NCI-H345 (cell line): ENCODE results near the gene KRT27.

Experiments
- DNase-seq: peaks from one replicate; lab custom pipeline; 2025; lab: John Stamatoyannopoulos, UW

Gene KRT27

GRCh38 chr17:40809721-40810421, 27.5 kb upstream of the KRT27 start:
- no peak for DNase-seq

GRCh38 chr17:40806131-40806530, 23.8 kb upstream of the KRT27 start:
- no peak for DNase-seq

DNA sequence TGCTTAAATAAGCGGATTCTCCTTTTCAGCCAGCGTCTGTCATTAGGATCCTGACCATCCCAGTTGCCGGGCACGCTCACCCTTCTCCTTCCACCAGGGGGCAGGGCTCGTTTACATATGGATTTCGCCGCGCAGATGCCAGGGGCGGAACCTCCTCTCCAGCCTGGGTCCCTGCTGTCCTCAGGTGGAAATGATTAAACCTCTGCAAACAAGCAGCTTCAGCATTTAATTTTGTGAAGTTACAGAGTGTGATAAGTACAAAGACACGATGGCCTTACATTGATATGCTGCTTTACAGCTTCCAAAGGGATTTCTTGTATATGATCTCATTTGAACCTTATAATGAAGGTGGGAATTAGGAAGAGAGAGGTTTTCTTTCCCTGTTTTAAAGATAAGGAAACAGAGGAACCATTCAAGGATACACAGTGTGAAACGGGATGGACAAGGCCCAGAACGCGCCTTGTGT, 21.3 kb upstream of the KRT27 start:
- peak; percentile 84 for DNase-seq

GRCh38 chr17:40801157-40801556, 18.8 kb upstream of the KRT27 start:
- no peak for DNase-seq

DNA sequence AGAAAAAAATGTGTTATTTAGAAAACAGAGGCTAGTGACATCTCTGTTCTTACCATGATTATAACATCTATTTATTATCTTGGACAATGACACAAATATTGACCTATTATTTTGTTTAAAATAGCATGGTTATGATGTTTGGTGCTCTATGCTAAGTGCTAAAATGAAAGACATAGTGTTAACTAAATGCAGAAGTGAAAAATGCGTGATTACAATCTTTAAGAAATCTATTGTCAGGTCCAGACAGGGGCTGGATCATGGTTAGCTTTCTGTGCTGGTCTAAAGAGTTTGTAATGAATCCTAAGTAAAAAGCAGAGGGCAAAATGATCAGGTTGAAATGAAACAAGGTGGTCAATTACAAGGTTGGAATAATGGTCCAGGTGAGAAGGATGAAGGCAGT, 18.0 kb upstream of the KRT27 start:
- DNase-seq, result no peak

DNA sequence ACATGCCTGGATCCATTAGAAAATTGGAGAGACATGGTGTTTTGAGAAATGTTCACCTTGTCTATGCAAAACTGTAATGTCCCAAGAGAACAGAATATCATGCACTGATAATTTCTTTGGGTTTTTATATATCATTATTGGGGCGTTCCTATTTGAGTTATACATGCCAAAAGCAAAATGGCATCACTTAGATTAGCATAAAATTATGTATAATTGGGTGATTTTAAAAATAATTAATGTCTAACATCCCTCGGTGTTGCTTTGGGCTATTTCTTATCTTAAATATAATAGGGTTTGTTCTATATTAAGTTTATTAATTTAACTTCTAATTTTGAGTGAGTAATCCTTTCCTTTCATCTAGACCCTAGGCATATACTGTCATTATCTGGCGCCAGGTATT, 17.5 kb upstream of the KRT27 start, which contains the start of gene KRT28:
Gene KRT28 (minus strand): TSS at position 101 of the 400 bp plus-strand sequence. CDS start 66 bp downstream, at position 35.
- no peak for DNase-seq

GRCh38 chr17:40796846-40797245, 14.5 kb upstream of the KRT27 start:
- DNase-seq, result no peak

DNA sequence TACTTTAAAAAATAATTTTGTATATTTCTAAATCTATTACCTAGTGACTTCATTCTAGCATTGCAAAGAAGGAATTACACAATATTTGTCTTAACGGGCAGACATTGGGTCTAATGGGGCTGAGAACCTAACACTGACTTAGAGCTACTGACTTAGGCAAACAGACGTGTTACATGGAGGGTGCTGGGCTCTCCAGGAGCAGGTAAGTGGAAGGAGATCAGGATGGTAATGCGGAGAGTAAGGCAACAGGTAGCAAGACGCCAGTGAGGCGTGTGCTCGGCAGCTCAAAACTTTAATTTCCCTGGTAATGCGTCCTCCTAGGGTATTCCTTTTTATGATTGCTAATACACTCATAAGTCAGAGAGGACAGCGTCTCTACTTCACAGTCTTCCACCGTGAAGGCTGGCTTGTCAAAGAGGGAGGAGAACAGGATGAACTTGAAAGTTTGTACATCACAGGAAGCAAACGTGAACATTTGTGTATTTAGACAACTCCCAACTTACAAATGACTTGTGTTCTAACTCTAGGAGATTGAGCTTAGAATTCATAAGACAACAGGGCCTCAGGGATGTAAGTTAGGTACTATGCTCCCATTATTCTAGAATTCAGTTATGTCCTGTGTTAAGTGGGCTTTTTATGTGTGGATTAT, 12.8 kb upstream of the KRT27 start:
- no peak for DNase-seq

GRCh38 chr17:40794466-40794865, 12.1 kb upstream of the KRT27 start:
- no peak for DNase-seq

GRCh38 chr17:40793832-40794231, 11.5 kb upstream of the KRT27 start:
- no peak for DNase-seq

DNA sequence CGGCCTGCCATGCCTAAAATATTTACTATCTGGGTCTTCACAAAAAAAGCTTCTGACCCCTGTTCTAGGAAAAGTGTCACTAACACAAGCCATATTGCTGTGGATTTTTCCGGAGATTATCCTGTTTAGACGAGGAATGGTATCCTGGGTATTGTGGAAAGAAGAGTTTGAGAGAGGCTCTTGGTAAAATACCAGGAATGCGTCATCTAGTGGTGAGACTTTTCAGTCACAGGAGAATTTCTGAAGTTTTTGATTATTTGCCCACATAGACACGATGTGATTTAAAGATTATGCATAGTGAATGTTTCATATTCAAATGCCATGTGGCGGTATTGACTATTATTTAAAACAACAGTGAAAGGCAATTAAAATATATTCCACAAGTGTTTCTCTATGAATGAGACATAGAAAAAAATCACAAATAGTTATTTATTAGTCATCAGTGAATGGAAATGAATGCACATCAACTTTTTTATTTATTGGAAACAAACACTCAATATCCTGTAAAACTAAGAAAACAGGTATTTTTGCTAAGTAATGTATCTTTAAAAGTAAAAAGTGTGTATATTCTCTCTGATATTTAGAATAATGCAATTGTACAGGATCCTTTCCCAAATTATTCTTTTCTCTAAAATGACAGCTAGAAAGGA, 9.6 kb upstream of the KRT27 start:
- DNase-seq, result no peak

DNA sequence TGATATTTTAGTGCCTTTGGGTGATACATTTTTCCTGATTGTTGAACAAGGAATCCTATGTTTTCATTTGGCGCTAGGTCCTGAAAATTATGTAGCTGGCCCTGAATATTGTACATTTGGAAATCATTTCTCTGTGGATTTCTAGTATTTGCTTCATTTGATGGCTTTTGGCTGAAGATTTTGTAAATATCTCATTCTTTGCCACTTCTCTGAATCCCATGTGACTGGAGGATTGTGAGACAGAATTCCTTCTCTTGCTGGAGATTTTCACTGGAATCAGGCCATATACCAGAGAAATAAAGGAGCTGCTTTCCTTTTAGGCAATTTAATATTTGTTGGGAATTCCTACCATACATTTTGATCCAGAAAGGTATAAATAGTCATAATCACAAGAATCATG, 8.8 kb upstream of the KRT27 start:
- DNase-seq, result no peak

DNA sequence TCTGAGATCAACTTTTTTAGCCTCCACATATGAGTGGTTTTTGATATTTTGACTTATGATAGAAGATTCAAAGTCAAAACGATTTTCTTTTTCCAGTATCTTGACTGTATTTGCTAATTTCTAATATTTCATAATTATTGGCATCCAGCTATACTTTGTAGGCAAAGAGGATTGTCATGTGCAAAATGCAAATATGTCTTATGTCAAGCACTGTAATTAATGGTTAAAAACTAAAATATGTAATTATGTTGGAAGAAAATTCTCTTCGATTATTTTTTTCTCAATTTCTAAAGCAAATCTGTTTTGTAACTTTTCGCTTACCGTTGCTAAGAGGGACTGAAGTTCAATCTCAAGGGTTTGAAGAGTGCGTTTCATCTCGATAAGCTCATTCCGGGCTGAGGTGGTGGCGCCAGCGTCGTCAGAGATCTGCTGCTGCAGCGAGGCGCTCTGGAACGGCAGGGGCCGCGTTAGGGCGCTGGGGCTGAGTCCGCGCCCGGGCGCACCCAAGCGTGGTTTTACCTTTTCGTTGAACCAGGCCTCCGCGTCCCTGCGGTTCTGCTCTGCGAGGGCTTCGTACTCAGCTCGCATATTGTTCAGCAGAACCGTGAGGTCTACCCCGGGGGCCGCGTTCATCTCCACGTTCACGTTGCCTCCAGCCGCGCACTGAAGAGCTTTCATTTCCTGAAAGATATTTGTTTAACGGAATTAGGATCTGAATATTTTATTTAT, 3.0 kb downstream of the KRT27 start:
- DNase-seq, result peak; percentile 7

GRCh38 chr17:40778461-40778860, 3.9 kb downstream of the KRT27 start:
- no peak for DNase-seq

DNA sequence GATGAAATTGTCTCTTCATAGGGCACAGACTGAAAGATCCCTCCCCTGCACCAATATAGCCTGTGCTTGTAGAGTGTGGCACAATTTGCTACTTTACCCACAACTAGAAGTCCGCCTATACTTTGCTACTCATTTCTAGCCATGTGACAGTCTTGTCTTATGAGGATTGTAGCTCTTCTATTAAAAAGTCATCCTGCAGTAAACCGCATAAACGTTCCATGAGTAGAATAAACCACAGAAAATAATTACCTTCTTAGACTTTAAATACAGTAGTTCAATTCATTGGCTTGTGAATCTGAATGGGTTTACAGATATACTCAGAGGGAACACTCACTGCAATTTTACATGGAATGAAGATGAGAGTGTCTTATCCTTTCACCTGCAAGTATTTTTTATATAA, 4.4 kb downstream of the KRT27 start:
- no peak for DNase-seq

GRCh38 chr17:40777459-40777858, 4.9 kb downstream of the KRT27 start:
- peak; percentile 22 for DNase-seq

DNA sequence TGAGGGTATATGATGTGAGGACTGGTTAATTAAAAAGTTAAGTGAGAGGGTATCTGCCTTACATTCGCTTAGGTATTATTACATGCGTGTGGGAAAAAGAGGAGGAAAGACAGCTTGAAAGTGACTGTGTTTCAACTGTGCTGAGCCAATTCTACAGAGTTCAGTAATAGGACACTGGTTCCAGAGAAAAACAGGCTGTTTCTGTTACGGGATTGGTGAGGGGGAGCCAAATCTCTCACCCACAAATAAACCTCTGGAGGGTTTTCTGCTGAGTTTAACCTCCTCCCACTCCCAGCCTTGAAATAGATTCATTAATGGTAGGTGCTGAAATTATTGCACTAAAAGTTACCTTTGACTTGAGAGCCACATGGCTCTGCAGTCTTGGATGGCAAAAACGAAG, 6.4 kb downstream of the KRT27 start:
- no peak for DNase-seq

DNA sequence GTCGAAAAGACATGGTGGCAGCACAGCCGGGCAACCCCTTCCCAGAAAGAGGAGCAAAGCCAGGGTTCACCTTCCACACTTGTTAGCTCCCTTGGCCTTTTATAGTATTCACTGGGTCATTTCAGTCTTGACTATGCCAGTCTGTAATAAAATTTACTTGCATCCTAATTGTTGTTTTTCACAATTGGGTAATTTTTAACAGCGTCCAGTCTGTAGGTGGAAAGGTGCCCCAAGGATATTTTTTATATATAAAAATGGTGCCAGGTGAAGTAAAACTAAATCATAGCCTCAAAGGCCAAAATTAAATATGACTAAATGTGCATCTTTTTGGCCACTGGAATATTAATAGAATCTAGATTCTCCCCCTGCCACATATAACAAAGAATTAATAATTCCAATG, 10.2 kb downstream of the KRT27 start, which contains the start of gene KRT26:
Gene KRT26 (minus strand): TSS at position 101 of the 400 bp plus-strand sequence. CDS start 88 bp downstream, at position 13.
- no peak for DNase-seq

DNA sequence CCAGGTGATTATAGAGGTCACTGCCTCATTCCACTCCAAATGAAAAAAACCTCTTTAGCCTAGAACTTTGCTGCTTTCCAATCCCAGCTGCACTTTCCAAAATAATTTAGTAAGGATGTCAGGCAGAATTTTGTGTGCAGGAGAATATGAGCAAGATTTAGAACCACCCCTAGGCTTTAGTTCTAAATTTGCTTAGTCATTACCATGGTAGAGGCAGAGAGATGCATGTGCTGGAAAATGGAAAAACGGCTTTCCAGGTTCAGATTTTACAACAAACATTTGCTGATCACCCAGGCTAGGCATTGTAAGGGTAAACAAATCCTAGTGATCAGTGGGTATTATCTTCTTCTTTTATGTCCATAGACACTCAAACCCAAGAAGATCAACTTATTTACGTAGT, 16.7 kb downstream of the KRT27 start:
- DNase-seq, result no peak

- no peak for DNase-seq
Observed at GRCh38 chr17:40763752-40764151, 18.6 kb downstream of the KRT27 start.

DNA sequence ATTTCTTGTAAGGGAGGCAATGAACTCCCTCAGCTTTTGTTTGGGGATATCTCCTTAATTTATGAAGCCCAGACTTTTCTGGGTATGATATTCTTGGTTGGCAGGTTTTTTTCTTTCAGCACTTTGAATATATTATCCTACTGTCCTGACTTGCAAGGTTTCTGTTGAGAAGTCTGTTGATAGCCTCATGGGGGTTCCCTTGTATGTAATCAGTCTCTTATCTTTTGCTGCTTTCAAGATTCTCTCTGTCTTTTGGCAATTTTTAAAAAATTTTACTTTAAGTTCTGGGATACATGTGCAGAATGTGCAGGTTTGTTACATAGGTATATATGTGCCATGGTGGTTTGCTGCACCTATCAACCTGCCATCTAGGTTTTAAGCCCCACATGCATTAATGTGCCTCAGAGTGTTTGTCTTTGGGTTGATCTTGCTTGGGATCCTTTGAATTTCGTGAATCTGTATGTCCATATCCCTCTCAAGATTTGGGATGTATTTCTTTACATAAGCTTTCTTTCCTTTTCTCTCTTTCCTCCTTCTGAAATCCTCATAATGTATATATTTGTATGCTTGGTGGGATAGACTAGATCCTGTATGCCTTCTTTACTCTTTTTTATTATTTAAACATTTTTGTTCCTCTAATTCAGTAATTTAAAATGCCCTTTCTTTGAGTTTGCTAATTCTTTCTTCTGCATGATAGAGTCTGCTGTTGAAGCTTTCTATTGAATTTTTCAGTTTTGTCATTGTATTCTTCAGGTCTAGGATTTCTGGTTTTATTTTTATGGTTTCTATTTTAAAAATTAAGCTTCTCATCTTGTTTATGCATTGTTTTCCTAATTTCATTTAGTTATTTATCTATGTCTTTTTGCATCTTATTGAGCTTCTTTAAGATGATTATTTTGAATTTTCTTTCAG, 22.0 kb downstream of the KRT27 start:
- no peak for DNase-seq
